Mammary epithelial cell (primary cell): ENCODE measurements around the gene NOTCH1.

Experiments
- EZH2 ChIP-seq: IDR thresholded peaks from 2 replicates; pipeline ENCODE4 v1.6.1; 2012; ENCODE audit warnings: low read length, inconsistent platforms, borderline replicate concordance
- TF ChIP-seq, protein P1 (sequence below), 2 donors: IDR thresholded peaks in 1 of 2; conservative IDR thresholded peaks in 1 of 2; 2 replicates each; pipeline ENCODE4 v1.5.1; 2011 to 2012; ENCODE audit warnings: inconsistent platforms in 2 of 2, low read length in 2 of 2, mild to moderate bottlenecking in 2 of 2, control low read depth in 1 of 2, low read depth in 1 of 2; ENCODE audit not compliant: insufficient read depth in 1 of 2; ENCODE audit errors: extremely low read depth in 1 of 2

DNA sequence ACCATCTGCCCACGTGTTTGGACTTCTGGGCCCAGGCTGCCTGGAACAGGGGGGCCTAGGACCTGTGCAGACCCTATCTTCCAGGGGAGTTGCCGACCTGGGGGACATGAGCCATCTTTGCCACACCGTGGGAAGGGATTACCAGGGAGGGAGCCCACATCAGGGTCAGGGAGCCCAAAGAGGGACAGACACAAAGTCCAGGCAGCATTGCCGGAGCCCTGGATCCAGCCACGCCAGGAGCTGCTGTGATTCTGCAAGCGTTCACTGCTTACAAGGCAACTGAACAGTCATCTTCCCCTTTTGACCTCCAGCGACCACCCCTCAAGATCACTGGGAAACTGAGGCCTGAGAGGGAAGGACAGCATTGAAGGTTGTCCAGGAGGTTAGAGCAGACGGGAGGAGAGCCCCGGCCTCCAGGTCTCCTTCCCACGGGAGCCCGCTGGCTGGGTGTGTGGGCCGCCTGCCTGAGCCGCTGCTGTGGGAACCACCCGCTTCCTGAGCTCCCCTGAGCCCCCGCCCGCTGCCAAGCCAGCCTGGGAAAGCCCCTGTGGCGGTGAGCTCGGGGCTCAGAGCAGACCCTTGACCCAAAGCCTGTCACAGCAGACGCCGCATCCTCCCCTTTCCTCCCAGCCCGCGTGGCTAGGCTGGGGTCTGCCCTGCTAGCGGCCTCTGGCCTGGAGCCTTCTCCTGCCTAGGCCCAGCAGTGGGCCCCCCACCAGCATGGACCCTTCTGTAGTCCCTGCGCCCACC lies 17.1 kb upstream of the NOTCH1 start:
- TF ChIP-seq, protein P1, sequence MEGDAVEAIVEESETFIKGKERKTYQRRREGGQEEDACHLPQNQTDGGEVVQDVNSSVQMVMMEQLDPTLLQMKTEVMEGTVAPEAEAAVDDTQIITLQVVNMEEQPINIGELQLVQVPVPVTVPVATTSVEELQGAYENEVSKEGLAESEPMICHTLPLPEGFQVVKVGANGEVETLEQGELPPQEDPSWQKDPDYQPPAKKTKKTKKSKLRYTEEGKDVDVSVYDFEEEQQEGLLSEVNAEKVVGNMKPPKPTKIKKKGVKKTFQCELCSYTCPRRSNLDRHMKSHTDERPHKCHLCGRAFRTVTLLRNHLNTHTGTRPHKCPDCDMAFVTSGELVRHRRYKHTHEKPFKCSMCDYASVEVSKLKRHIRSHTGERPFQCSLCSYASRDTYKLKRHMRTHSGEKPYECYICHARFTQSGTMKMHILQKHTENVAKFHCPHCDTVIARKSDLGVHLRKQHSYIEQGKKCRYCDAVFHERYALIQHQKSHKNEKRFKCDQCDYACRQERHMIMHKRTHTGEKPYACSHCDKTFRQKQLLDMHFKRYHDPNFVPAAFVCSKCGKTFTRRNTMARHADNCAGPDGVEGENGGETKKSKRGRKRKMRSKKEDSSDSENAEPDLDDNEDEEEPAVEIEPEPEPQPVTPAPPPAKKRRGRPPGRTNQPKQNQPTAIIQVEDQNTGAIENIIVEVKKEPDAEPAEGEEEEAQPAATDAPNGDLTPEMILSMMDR (conservative IDR thresholded peaks at IDR 0.05 in 1 of 2, IDR thresholded peaks at IDR 0.05 in 1 of 2; ENCODE audit: extremely low read depth in 1 of 2, insufficient read depth in 1 of 2, low read depth in 1 of 2, low read length in 2 of 2): no peak
- no peak for TF ChIP-seq EZH2
